ENCODE data around the gene DMD. TPM values are rescaled to one million over a fixed set of nuclear protein-coding genes. Genes with fewer than 3 reads are reported as not detected.

DMD gene
- total RNA-seq, 1 donor from 2014 or later = 9.7 TPM

- H3K9me3 Mint-ChIP-seq = peaks cover 30% of the 10 kb centered on the region
- H3K4me3 Mint-ChIP-seq = no peak overlapping the region
- no peak overlapping the region for H3K27ac Mint-ChIP-seq (ENCODE audit: unreplicated experiment)
- DNase-seq (ENCODE audit: low read depth, low spot score) = no peak
- H3K27me3 Mint-ChIP-seq (ENCODE audit: low read depth) = no peaks in the 10 kb centered on the region
- no peak for TF ChIP-seq CTCF (conservative IDR thresholded peaks at IDR 0.05)
- H3K36me3 Mint-ChIP-seq (ENCODE audit: low read depth) = peaks cover 23% of the 10 kb centered on the region
- peaks cover 32% of the 10 kb centered on the region for H3K4me1 Mint-ChIP-seq
These were observed 1414.7 kb downstream of the DMD start for GRCh38 chrX:31796624-31797023.

GRCh38 chrX:31747411-31747810 lies 1463.9 kb downstream of the DMD start:
- no peak for TF ChIP-seq CTCF (conservative IDR thresholded peaks at IDR 0.05)
- H3K4me1 Mint-ChIP-seq = no peaks in the 10 kb centered on the region
- H3K27me3 Mint-ChIP-seq (ENCODE audit: low read depth) = no peaks in the 10 kb centered on the region
- H3K9me3 Mint-ChIP-seq = peaks cover 11% of the 10 kb centered on the region
- no peak overlapping the region for H3K4me3 Mint-ChIP-seq
- no peak for DNase-seq (ENCODE audit: low read depth, low spot score)
- peaks cover 10% of the 10 kb centered on the region for H3K36me3 Mint-ChIP-seq (ENCODE audit: low read depth)
- no peak overlapping the region for H3K27ac Mint-ChIP-seq (ENCODE audit: unreplicated experiment)

GRCh38 chrX:31743004-31743403 lies 1468.3 kb downstream of the DMD start:
- Mint-ChIP-seq H3K27me3 (ENCODE audit: low read depth) (no peaks in the 10 kb centered on the region), H3K4me3 (no peak overlapping the region), H3K9me3 (peaks cover 21% of the 10 kb centered on the region), H3K36me3 (ENCODE audit: low read depth) (peaks cover 6% of the 10 kb centered on the region), H3K27ac (ENCODE audit: unreplicated experiment) (no peak overlapping the region), H3K4me1 (no peaks in the 10 kb centered on the region)
- no peak for DNase-seq (ENCODE audit: low read depth, low spot score)
- no peak for TF ChIP-seq CTCF (conservative IDR thresholded peaks at IDR 0.05)

GRCh38 chrX:31717474-31717873 lies 1493.9 kb downstream of the DMD start:
- Mint-ChIP-seq H3K4me1 (peaks cover 4% of the 10 kb centered on the region), H3K27ac (ENCODE audit: unreplicated experiment) (no peak overlapping the region), H3K27me3 (ENCODE audit: low read depth) (no peaks in the 10 kb centered on the region), H3K4me3 (no peak overlapping the region), H3K36me3 (ENCODE audit: low read depth) (no peaks in the 10 kb centered on the region), H3K9me3 (no peaks in the 10 kb centered on the region)
- TF ChIP-seq CTCF (conservative IDR thresholded peaks at IDR 0.05) = no peak
- no peak for DNase-seq (ENCODE audit: low read depth, low spot score)

- H3K4me3 Mint-ChIP-seq = no peak overlapping the region
- no peaks in the 10 kb centered on the region for H3K36me3 Mint-ChIP-seq (ENCODE audit: low read depth)
- no peaks in the 10 kb centered on the region for H3K27me3 Mint-ChIP-seq (ENCODE audit: low read depth)
- H3K4me1 Mint-ChIP-seq = peaks cover 4% of the 10 kb centered on the region
- no peak for DNase-seq (ENCODE audit: low read depth, low spot score)
- no peak for TF ChIP-seq CTCF (conservative IDR thresholded peaks at IDR 0.05)
- no peaks in the 10 kb centered on the region for H3K9me3 Mint-ChIP-seq
- no peak overlapping the region for H3K27ac Mint-ChIP-seq (ENCODE audit: unreplicated experiment)
These were observed 1495.7 kb downstream of the DMD start for GRCh38 chrX:31715675-31716074.

GRCh38 chrX:31714797-31715196 lies 1496.6 kb downstream of the DMD start:
- TF ChIP-seq CTCF (conservative IDR thresholded peaks at IDR 0.05) = no peak
- no peaks in the 10 kb centered on the region for H3K27me3 Mint-ChIP-seq (ENCODE audit: low read depth)
- no peak overlapping the region for H3K4me3 Mint-ChIP-seq
- no peak overlapping the region for H3K27ac Mint-ChIP-seq (ENCODE audit: unreplicated experiment)
- peaks cover 4% of the 10 kb centered on the region for H3K4me1 Mint-ChIP-seq
- no peak for DNase-seq (ENCODE audit: low read depth, low spot score)
- H3K36me3 Mint-ChIP-seq (ENCODE audit: low read depth) = no peaks in the 10 kb centered on the region
- no peaks in the 10 kb centered on the region for H3K9me3 Mint-ChIP-seq
